Memory B cell (primary cell): ENCODE measurements around the gene FAT2.
"Not testable (repeated sequence)": the region's sequence is repeated elsewhere in the genome, so short reads cannot be mapped to it uniquely, and the experiment has no call there.

Source experiments
- ATAC-seq: fragments of 150-1000 bp; cut with Tn5 transposase; 2 replicates; pipeline ENCODE4 v1.10.0; 2021; ENCODE audit warnings: low read depth, mild to moderate bottlenecking, moderate library complexity
- DNase-seq, 2 donors: peaks; one replicate each; pipeline ENCODE4 v3.0.0; 2022; ENCODE audit warnings: low spot score in 2 of 2
- H3K27ac Mint-ChIP-seq: one replicate; pipeline ENCODE4 v1.8.0; 2022; ENCODE audit warnings: mild to moderate bottlenecking, moderate library complexity, mixed read lengths
- H3K27me3 Mint-ChIP-seq: one replicate; pipeline ENCODE4 v1.8.0; 2022; ENCODE audit warnings: mixed read lengths
- H3K36me3 Mint-ChIP-seq: one replicate; pipeline ENCODE4 v1.8.0; 2022; ENCODE audit warnings: mild to moderate bottlenecking, mixed read lengths
- H3K4me1 Mint-ChIP-seq: one replicate; pipeline ENCODE4 v1.8.0; 2022; ENCODE audit warnings: mixed read lengths
- H3K4me3 Mint-ChIP-seq: one replicate; pipeline ENCODE4 v1.8.0; 2022; ENCODE audit warnings: mild to moderate bottlenecking, moderate library complexity, mixed read lengths
- H3K9me3 Mint-ChIP-seq: one replicate; pipeline ENCODE4 v1.8.0; 2022; ENCODE audit warnings: mixed read lengths

Gene FAT2

DNA sequence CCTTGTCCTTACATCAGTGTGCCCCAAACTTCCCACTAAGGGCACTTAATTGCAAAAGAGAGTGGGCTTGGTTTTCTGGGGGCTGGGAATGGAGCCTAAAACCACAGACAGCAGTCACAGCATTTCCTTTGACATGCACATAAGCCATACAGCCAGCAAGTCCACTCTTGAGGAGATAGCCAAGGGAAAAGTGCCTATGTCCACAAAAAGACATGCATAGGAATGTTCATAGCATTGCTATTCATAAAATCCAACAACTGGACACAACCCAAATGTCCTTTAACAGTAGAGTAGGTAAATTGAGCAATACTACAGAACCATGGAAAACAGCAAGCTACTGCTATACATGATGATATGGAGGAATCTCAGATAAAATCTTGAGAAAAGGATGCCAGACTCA lies 11.7 kb upstream of the FAT2 start:
- Mint-ChIP-seq H3K9me3 (no peaks in the 10 kb centered on the region), H3K4me3 (no peak overlapping the region), H3K4me1 (no peaks in the 10 kb centered on the region), H3K27me3 (no peaks in the 10 kb centered on the region), H3K27ac (no peak overlapping the region), H3K36me3 (no peaks in the 10 kb centered on the region)
- ATAC-seq (no peak), DNase-seq (no peak)

DNA sequence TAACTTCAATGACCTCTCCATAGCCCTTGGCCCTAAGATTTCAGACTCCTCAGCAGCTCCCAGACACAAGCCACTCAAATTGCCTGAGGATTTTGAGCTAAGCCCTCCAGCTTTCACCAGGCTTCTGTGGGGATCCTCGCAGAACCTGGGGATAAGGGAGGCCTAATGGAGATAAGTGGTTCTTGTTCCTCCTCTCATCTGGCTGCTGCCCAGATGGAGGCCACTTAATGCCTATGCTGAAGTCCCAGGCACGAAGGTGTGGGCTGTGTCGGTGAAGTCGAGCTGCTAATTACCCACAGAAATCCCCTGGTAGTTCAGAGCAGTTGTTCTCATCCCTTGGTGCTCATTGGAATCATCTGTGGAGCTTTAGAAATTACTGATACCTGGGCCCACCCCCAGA lies 10.3 kb upstream of the FAT2 start:
- H3K36me3 Mint-ChIP-seq, result no peaks in the 10 kb centered on the region
- H3K27ac Mint-ChIP-seq, result no peak overlapping the region
- ATAC-seq (no peak), DNase-seq (no peak)
- no peaks in the 10 kb centered on the region for H3K9me3 Mint-ChIP-seq
- H3K27me3 Mint-ChIP-seq, result no peaks in the 10 kb centered on the region
- H3K4me1 Mint-ChIP-seq, result no peaks in the 10 kb centered on the region
- no peak overlapping the region for H3K4me3 Mint-ChIP-seq

DNA sequence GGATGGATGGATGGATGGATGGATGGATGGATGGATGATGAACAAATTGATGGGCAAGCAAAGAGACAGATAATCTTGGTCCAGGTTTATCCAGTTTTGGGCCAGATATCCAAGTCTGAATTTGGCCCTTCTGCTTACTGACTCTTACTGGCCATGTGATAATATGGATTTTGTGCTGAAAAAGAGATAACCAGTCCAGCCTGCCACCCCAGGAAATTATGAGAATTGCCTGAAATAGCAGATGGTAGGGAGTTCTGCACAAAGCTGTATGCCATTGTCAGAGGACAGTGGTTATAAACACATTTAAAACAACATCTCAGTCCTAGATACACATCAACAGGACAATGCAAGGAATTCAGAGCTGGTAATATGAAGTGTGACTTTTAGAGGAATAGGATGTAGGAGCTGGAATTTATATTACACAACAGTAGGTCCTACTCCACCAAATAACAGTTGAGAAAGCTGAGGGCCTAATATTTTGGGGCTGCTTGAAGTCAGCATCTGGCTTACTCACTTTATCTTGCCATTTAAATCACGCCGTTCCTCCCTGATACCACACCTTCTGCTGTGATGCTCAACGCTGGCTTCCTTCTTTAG lies 9.0 kb upstream of the FAT2 start:
- Mint-ChIP-seq H3K27ac (no peak overlapping the region), H3K4me1 (no peaks in the 10 kb centered on the region), H3K36me3 (no peaks in the 10 kb centered on the region), H3K27me3 (no peaks in the 10 kb centered on the region), H3K9me3 (no peaks in the 10 kb centered on the region), H3K4me3 (no peak overlapping the region)
- DNase-seq, result no peak
- ATAC-seq, result no peak

DNA sequence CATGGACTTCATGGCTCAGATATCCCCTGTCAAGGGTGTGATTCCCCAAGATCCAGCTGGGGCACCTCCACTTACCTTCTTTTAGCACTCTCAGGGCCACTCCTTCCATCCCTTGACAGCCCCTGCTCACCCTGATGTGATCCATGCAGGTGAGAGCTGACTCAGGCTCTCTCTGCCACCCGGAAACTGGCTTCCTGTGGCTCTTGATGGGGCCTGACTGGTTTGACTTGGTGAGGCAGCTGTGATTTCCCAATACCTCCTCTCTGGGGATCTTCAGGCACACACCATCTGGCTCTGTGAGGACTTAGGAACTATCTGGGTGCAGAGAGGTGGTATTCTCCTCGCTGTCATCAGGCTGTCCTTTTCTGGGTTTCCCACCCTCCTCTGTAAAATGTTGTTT lies 7.9 kb upstream of the FAT2 start:
- DNase-seq, result no peak
- Mint-ChIP-seq H3K27me3 (peaks cover 4% of the 10 kb centered on the region), H3K9me3 (no peaks in the 10 kb centered on the region)

DNA sequence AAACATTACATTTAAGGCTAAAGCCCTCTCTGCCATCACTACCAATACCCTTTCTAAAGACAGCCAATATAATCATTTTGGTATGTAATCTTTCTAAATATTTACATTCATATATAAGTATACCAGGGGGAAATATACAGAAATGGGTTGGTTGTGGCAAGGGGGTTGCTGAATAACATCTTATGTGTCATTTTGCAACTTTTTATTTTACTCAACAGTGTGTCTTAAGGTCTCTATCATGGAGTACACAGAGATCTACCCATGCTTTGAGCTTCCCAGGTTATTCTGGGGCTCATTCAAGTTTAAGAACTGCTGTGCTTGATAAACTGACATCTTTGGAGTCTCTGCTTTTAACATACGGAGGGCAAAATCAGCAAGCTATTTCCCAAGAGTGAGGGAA lies 7.4 kb upstream of the FAT2 start:
- Mint-ChIP-seq H3K36me3 (no peaks in the 10 kb centered on the region), H3K27me3 (peaks cover 4% of the 10 kb centered on the region), H3K9me3 (no peaks in the 10 kb centered on the region), H3K27ac (no peak overlapping the region), H3K4me3 (no peak overlapping the region), H3K4me1 (no peaks in the 10 kb centered on the region)
- ATAC-seq (no peak), DNase-seq (no peak)

More for the DNA sequence above, 7.9 kb upstream of the FAT2 start:
- no peaks in the 10 kb centered on the region for H3K36me3 Mint-ChIP-seq
- H3K27ac Mint-ChIP-seq, result no peak overlapping the region
- no peak for ATAC-seq
- H3K4me3 Mint-ChIP-seq, result no peak overlapping the region
- H3K4me1 Mint-ChIP-seq, result no peaks in the 10 kb centered on the region

DNA sequence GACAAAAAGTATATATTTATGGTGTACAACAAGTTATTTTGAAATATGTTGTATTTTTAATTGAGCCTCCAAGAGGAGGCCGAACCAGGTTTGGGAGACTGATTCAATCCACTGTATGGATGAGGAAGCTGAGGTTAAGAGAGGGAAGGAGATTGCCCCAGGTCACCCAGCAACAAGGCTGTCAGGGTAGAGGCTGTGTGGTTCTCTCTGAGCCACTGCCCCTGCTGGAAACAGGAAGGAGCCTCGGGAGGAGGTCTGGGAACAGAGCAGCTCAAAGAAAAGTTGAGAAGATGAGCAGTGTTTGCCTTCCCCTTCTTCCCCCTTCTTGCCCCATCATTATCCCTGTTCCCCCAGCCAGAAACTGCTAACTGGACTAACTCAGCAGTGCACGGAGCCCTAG lies 6.6 kb upstream of the FAT2 start:
- DNase-seq, result no peak
- H3K36me3 Mint-ChIP-seq, result no peaks in the 10 kb centered on the region
- ATAC-seq, result no peak
- no peaks in the 10 kb centered on the region for H3K9me3 Mint-ChIP-seq
- no peak overlapping the region for H3K4me3 Mint-ChIP-seq
- H3K4me1 Mint-ChIP-seq, result no peaks in the 10 kb centered on the region
- H3K27ac Mint-ChIP-seq, result no peak overlapping the region
- peaks cover 6% of the 10 kb centered on the region for H3K27me3 Mint-ChIP-seq

DNA sequence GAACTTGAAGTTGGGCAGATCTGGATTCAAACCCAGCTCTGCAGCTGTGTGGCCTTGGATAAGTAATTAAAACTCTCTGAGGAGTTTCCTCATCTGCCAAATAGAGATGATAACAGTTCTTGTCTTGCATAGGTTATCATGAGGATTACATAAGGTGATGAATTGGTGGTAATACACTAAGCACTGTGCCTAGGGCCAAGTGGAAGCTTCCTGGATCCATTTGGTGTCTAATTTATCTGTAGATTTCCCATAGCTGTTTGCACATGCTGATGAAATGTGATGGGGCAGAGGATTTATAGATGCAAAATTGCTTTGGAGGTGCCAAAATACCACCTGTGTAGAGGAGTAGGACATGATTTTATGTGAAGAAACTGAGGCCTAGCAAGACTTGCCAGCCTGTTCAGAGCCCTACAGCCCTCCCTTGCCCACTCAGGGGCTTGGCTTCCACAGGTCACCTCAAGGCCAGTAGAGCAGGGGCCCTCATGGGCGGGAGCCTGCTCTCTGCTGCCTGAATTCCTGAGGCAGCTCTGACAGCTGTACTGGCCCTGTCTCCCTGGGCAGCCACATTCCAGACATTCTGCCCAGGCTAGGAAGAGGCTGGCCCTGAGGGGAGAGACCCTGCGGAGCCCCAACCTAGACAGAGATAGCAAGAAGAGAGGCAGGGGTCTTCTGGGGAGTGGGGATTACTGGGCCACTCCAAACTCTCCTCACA lies 5.9 kb upstream of the FAT2 start:
- no peaks in the 10 kb centered on the region for H3K36me3 Mint-ChIP-seq
- H3K4me3 Mint-ChIP-seq, result no peak overlapping the region
- peaks cover 6% of the 10 kb centered on the region for H3K27me3 Mint-ChIP-seq
- DNase-seq (no peak), ATAC-seq (no peak)
- no peaks in the 10 kb centered on the region for H3K4me1 Mint-ChIP-seq
- H3K27ac Mint-ChIP-seq, result no peak overlapping the region
- no peaks in the 10 kb centered on the region for H3K9me3 Mint-ChIP-seq

DNA sequence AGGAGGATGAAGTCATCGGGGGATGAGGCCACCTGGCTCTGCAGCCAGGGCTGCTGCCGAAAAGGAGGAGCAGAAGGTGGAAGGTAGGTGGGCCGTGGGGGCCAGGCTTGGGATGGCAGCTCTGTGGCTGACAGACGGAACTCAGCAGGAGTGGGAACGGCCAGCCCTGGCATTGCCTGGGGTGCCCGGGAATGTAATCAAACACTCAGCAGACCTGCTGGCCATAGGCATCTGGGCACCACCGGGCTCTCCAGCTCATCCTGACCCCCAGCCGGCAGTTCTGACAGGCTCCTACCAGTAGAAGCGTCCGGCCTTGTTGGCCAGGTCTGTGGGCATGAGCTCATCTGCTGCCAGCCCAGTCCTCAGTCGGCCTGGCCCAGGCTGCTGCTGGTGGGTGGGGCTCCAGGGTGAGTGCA lies 4.3 kb upstream of the FAT2 start:
- H3K27ac Mint-ChIP-seq, result no peak overlapping the region

DNA sequence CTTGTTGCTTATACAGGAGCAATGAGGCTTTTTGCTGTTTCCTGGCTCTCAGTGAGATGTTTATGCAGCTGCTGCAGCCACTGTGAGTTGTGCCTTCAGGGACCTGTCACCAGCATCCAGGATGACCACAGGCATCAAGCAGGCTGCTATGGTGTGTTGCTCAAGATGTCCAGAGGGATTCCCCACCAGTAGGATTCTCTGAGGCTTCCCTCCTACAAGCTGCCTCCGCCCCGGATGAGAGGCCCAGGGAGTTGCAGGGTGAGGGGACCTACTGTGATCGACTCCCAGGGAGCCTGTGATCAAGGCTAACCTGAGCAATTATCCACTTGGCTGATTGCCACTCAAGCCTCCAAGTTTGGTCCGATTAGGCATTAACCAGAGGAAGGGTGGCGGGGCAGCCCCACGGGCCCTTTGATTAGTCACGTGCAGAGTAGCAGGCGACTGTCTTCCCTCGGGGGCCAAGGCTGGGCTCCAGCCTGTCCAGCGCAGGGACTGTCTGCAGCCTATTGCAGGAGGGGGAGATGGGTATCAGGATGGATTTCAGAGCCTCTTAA lies 1.8 kb upstream of the FAT2 start:
- no peaks in the 10 kb centered on the region for H3K9me3 Mint-ChIP-seq
- H3K4me3 Mint-ChIP-seq, result no peak overlapping the region
- H3K27me3 Mint-ChIP-seq, result peaks cover 6% of the 10 kb centered on the region
- no peak overlapping the region for H3K27ac Mint-ChIP-seq
- no peak for DNase-seq
- H3K36me3 Mint-ChIP-seq, result no peaks in the 10 kb centered on the region
- ATAC-seq, result no peak
- no peaks in the 10 kb centered on the region for H3K4me1 Mint-ChIP-seq

More for the DNA sequence above, 4.3 kb upstream of the FAT2 start:
- ATAC-seq (no peak), DNase-seq (no peak)
- Mint-ChIP-seq H3K4me3 (no peak overlapping the region), H3K27me3 (peaks cover 6% of the 10 kb centered on the region), H3K36me3 (no peaks in the 10 kb centered on the region), H3K4me1 (no peaks in the 10 kb centered on the region), H3K9me3 (no peaks in the 10 kb centered on the region)

DNA sequence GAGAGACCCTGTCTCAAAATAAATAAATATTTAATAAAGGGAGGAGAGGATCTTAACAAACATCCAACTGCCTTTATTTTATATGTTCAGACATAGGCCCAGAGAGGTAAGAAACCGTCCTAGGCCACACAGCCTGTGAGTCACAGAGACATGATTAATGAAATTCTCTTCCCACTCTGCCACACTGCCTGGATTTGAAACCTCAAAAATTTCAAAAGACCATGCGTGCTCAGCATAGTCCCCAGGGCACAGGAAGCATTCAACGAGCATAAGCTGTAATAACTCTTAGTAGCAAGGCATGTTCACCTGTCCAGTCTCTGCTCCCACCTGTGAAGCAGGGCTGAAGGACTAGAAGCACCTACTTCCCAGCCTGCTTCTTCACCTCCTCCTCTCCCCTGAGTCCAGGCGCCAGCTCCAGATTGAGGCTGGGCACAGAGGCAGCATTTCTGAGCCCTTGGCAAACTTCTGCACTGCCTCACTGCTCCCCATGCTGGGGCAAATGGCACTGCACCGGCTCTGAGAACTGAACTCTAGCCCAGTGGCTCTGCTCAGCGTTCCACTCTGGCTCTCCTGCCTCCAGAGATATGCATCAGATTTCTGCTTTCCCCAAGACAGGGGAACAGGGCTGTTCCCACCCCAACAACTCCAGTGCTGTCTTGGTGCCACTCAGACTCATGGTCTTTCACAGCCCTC lies 1.1 kb downstream of the FAT2 start:
- no peaks in the 10 kb centered on the region for H3K36me3 Mint-ChIP-seq
- H3K27me3 Mint-ChIP-seq, result peaks cover 5% of the 10 kb centered on the region
- H3K4me1 Mint-ChIP-seq, result no peaks in the 10 kb centered on the region
- H3K4me3 Mint-ChIP-seq, result no peak overlapping the region
- DNase-seq, result no peak
- H3K9me3 Mint-ChIP-seq, result no peaks in the 10 kb centered on the region
- no peak overlapping the region for H3K27ac Mint-ChIP-seq
- no peak for ATAC-seq

DNA sequence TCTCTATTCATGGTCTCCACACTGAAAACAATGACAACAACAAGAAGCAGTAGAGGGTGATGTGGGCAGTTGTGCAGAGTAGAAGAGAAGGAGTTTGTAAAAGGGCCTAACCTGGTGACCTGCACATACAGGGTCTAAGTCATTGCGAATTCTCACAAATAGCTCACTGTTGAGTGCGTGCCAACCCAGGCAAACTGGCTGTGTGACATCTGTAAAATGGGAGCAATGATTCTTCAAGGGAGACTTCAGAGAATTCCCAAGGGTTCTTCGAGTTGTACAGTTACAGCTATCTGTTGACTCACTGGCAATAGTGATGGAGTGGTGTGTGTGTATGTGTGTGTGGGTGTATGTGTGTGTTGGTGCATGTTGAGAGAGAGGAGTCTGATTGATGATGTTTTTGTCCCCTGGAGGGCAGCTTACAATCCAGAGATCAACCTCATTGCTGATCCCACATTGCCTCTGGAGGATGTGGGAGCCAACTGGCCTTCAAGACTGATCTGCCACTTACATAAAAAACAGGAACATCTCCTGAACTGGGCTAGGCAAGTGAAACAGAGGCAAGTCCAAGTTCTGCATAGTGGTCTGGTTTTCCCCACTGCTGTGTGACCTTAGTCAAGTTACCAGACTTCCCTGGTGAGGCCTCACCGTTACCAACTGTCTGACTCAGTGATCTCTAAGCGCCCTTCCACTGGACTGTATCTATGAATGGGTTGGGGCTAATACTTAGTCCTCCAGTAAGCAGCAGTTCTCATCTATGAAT lies 3.2 kb downstream of the FAT2 start:
- ATAC-seq (no peak), DNase-seq (no peak)
- H3K4me1 Mint-ChIP-seq, result no peaks in the 10 kb centered on the region
- H3K4me3 Mint-ChIP-seq, result no peak overlapping the region
- H3K9me3 Mint-ChIP-seq, result no peaks in the 10 kb centered on the region
- H3K27me3 Mint-ChIP-seq, result no peaks in the 10 kb centered on the region
- H3K27ac Mint-ChIP-seq, result no peak overlapping the region
- H3K36me3 Mint-ChIP-seq, result no peaks in the 10 kb centered on the region

DNA sequence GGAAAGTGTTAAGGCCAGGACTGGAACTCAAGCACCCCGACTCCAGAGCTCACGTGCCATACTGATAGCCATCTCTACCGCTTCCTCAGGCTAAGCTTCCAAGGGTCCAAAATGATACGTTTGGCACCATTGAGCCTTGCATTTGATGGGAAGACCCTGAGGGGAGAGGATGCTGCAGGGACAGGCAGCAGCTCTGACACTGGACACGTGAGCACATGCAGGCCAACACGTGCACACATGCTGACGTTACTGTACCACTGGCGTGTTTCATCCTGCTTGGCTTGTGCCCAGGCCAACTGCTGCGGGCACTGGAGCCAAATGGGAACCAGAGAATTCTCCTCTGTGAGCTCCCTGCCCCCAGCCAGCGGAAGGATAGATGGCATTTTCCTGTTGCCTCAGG lies 5.2 kb downstream of the FAT2 start:
- Mint-ChIP-seq H3K9me3 (no peaks in the 10 kb centered on the region), H3K4me1 (peaks cover 3% of the 10 kb centered on the region), H3K27ac (no peak overlapping the region), H3K4me3 (no peak overlapping the region), H3K36me3 (no peaks in the 10 kb centered on the region), H3K27me3 (no peaks in the 10 kb centered on the region)
- no peak for DNase-seq
- ATAC-seq, result no peak

DNA sequence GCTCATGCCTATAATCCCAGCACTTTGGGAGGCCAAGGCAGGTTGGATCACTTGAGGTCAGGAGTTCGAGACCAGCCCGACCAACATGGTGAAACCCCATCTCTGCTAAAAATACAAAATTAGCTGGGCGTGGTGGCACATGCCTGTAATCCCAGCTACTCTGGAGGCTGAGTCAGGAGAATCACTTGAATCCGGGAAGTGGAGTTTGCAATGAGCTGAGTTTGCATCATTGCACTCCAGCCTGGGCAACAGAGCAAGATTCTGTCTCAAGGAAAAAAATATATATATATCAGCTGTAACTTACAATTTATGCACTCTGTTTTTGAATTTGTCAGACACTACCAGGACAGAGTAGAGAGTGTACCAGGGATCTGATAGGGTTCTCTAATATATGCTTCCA lies 5.8 kb downstream of the FAT2 start:
- not testable (repeated sequence) for DNase-seq, H3K4me3 Mint-ChIP-seq, H3K27me3 Mint-ChIP-seq, H3K4me1 Mint-ChIP-seq, ATAC-seq, H3K27ac Mint-ChIP-seq, H3K36me3 Mint-ChIP-seq, H3K9me3 Mint-ChIP-seq
